HG03354 (cell line): Measurements from ENCODE around the gene WSB2.
"Not testable (repeated sequence)": the region's sequence is repeated elsewhere in the genome, so short reads cannot be mapped to it uniquely, and the experiment has no call there.

Experiments
- ATAC-seq: cut with Tn5 transposase; IDR thresholded peaks from one replicate; pipeline ENCODE4 v1.9.1; 2021; ENCODE audit warnings: mild to moderate bottlenecking; ENCODE audit not compliant: unreplicated experiment, poor library complexity, severe bottlenecking

Gene WSB2

DNA sequence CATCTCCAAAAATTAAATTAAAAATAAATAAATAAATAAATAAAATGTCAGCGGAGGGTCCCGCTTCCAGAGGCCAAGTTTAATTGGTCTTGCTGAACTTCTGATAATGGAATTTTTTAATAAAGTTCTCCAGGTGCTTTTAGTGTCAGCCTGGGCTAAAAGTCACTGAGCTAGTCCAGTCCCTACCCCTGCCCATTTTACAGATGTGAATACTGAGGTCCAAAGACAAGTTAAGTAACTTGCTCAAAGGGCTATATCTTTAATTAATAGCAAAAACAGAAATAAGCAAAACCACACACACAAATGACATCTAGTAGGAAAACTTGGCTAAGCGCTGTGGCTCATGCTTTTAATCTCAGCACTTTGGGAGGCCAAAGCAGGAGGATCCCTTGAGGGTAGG, 50.1 kb downstream of the WSB2 start:
- no peak for ATAC-seq

DNA sequence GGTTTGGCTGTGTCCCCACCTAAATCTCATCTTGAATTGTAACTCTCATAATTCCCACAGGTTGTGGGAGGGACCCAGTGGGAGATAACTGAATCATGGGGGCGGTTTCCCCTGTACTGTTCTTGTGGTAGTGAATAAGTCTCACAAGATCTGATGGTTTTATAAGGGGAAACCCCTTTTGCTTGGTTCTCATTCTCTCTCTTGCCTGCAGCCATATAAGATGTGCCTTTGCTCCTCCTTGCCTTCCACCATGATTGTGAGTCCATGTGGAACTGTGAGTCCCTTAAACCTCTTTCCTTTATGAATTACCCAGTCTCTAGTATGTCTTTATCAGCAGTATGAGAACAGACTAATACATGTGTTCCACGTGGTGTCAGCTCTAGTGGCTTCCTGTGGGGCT, 61.2 kb downstream of the WSB2 start:
- not testable (repeated sequence) for ATAC-seq

DNA sequence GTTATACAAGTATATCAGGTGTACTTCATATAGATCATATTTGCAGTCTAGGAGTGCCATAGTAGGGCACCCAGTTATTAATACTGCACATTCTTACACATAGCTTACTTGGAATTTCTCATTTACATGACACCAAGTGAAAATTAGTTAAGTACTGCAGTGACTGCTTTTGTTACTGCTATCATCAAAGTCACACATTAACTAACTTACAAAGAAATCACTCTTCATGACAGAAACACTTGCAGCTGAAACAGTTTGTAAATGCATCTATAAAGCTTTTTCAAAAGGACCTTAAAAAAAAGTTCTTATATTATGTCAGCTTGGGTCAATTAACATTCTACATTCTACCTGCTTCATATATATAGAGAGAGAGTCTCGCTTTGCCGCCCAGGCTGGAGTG, 62.3 kb downstream of the WSB2 start:
- no peak for ATAC-seq

DNA sequence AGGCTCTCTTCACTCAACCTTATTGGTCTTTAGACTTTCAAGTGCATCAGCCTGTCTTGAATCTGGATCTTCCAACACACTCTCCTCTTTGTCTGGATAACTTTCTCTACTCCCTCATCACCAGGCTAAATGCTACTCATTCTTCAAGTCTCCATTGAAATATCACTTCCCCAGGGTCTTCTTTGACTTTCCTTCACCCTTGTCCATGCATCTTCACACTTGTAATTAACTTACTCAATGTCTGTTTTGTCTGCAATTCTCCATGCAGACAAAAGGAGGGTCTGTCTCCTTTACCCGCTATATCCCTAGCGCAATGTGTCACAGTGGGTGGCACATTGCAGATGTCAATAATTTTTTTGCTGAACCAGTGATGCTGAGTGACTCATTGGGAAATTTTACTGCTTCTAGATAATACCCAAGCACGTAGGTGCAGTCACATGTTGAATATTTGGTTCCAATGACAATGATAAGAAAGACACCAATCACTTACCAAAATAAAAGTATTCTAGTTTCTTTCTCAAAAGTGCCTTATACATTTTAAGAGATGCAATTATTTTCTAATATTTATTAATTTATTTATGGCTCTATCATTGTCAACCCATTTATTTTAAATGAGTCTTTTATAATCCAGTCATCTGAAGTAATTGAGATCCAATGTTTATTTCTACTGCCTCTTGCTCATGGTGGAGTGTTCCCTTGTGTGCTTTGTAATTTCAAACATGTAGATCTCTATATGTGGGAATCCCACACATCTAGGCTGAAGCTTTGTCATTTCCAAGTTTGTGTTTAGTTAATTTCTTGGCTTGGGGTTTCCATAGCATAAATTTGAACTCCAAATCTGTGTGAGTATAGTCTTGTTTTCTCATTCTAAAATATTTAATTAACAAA, 66.2 kb downstream of the WSB2 start:
- no peak for ATAC-seq

- no peak for ATAC-seq
These were observed 74.1 kb downstream of the WSB2 start for GRCh38 chr12:117986705-117987469.

GRCh38 chr12:117985182-117985581, 75.8 kb downstream of the WSB2 start:
- ATAC-seq = no peak
